Sciatic nerve (tissue), 2 donors: ENCODE results near the gene ACSL3. TPM values are rescaled to one million over a fixed set of nuclear protein-coding genes. Genes with fewer than 3 reads are reported as not detected.
"Not testable (repeated sequence)": the region's sequence is repeated elsewhere in the genome, so short reads cannot be mapped to it uniquely, and the experiment has no call there.

Experiments used
- ATAC-seq: fragments of 200-7000 bp; cut with Tn5 transposase; one replicate; pipeline ENCODE4 v1.9.1; 2020; ENCODE audit warnings: mild to moderate bottlenecking, moderate library complexity
- DNase-seq: peaks from one replicate; pipeline ENCODE4 v3.0.0-alpha.2; 2020; ENCODE audit warnings: low spot score
- intact Hi-C: fragments of 100-400 bp; cut with DNase I; formaldehyde crosslinking; loops from one replicate; pipeline ENCODE4 v1.14.2; 2022
- total RNA-seq: library from RNA; stranded (reverse); fragmentation: NEBNext Ultra II Directional; extraction: Animal tissue kit (Norgen Biotek cat#: 25700); gene quantifications from one replicate; pipeline ENCODE4 v1.2.1, GENCODE V29; 2021
- donor health status: DM: no; HTN: no; CAD: no.
- donor health status: DM: no; HTN: no; CAD: no.

Gene ACSL3
- total RNA-seq, 1 donor from 2014 or later = 70.5 TPM

DNA sequence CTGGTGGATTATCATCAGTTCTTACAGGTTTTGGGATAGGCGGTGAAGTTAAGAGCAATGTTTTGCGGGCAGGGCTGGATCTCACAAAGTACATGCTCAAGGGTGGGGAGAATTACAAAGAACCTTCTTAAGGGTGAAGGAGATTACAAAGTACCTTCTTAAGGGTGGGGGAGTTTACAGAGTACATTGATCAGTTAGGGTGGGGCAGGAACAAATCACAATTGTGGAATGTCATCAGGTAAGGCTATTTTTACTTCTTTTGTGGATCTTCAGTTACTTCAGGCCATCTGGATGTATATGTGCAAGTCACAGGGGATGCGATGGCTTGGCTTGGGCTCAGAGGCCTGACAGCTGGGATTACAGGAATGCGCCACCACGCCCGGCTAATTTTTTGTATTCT, 12.8 kb upstream of the ACSL3 start:
- ATAC-seq, intact Hi-C loops, DNase-seq: not testable (repeated sequence)

DNA sequence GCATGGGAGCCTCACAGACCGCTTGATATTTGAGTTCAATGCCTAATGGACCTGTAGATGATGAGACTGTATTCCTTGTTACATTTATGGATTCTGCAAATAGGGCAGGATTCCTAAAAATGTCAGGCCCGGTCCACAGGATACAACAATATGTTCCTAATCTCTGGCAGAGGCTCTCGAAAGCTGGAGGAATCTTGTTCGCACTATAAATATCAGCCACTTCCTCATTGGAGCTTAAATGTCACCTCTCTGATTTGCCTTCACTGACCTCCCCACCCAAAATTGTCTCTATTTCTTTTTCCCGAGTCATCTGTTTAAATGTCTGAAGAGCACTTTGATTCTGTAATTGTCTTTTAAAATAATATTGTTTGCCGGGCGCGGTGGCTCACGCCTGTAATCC, 12.0 kb upstream of the ACSL3 start:
- intact Hi-C loops = no loop called here
- DNase-seq = no peak

GRCh38 chr2:222851956-222852617, 8.7 kb upstream of the ACSL3 start:
- DNase-seq = no peak
- intact Hi-C loops = no loop called here
- no peak for ATAC-seq

More for the DNA sequence above, 12.0 kb upstream of the ACSL3 start:
- no peak for ATAC-seq

GRCh38 chr2:222854773-222855700, 5.8 kb upstream of the ACSL3 start:
- intact Hi-C loops = no loop called here
- ATAC-seq (no peak), DNase-seq (no peak)

DNA sequence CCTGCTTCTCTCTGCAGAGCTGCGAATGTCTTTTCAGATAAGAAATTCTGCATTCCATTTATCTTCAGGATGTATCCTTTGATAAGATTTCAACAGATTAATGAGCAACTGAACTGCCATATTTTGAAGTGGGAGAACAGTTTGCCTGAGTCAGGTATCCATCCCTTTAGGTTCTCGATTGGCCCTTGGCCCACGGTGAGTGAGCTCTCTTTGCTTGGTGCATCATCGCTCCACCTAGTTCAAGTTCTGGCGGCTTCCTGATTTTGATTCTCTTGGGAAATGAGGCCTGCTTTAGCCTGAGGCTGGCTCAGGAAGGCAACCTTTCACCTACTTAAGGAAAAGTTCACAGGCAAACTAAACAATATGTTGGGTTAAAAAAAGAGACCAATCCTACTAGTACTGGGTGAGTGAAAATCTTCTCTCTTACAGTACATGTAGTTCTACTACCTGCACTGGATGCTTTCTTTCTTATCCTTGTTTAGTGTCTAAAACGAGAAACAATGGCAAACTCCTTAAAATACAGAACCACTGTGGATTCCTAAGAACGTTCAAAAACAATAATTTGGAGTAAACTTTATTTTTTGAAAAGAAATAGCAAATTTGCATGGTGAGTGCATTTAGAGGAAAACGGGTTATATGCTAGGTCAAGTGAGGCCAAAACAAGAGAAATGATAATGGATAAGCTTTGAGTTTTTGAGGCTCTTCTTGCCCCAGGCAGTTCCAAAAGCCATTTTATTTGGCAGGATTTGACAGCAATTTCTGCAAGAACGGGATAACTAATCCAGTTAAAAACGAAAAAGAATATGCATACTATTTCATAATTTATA, 837 bp upstream of the ACSL3 start:
- intact Hi-C loops = loop anchor here (5.0 kb wide), 1 partner anchor 148 kb away; no protein-coding TSS in a partner anchor
- peak; percentile 67 for DNase-seq
- ATAC-seq = peak; percentile 41

GRCh38 chr2:222861411-222862105, 722 bp downstream of the ACSL3 start:
- DNase-seq (peak; percentile 65), ATAC-seq (peak; percentile 52)
- intact Hi-C loops = loop anchor here (5.0 kb wide), 1 partner anchor 149 kb away; no protein-coding TSS in a partner anchor

GRCh38 chr2:222862106-222862908, 1.5 kb downstream of the ACSL3 start:
- peak; percentile 58 for ATAC-seq
- intact Hi-C loops = loop anchor here (5.0 kb wide), 1 partner anchor 150 kb away; no protein-coding TSS in a partner anchor
- no peak for DNase-seq

DNA sequence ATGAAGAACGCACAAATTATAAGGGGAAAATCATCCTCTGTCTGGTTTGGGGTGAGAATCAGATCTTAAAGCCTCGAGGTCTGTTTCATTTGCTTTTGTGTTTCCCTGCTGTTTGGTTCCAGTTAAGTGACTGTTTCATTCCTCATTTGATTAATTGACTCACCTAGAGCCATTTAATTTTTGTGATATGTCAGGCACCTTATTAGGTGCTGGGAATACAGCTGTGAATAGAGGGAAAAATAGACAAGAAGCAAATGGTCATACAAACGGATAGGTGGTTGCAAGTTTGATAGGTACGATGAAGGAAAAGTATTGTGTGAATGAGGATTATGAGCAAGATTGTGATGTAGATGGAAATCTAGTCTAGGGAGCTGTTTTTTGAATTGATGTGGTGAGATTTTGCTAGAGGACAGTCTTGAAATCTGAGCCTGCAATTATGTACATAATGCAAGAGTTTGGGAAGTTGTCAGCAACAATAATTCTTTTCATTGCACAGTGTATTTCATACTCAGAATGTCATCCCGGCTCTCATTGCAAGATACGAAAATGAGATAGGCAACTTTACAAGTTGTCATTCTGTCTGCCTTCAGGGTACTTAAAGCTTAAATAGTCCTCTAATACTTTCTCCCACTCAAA, 2.2 kb downstream of the ACSL3 start:
- ATAC-seq (no peak), DNase-seq (no peak)
- intact Hi-C loops = loop anchor here (5.0 kb wide), 1 partner anchor 151 kb away; no protein-coding TSS in a partner anchor

DNA sequence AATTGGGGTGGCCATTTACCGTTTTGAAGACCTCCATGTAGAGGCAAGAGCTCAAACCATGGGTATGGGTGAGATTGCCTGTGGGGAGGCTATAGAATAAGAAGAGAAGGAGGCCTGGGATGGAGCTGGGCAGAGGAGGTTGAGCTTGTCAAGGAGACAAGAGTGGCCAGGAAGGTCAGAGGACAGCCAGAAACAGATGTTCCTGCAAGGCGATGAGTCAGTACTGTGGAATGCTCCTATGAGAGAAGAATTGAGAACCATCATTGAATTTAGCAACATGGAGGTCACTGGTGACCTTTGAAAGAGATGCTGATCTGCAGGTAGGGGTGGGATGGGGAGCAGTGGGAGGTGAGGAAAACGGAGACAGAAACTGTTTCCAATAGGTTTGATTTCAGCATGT, 3.5 kb downstream of the ACSL3 start:
- ATAC-seq = no peak
- DNase-seq = no peak
- intact Hi-C loops = loop anchor here (5.0 kb wide), 1 partner anchor 152 kb away; no protein-coding TSS in a partner anchor

GRCh38 chr2:222865301-222865700, 4.5 kb downstream of the ACSL3 start:
- DNase-seq (no peak), ATAC-seq (no peak)
- intact Hi-C loops = no loop called here

- intact Hi-C loops = no loop called here
Observed at GRCh38 chr2:222866358-222866960, 5.6 kb downstream of the ACSL3 start.

DNA sequence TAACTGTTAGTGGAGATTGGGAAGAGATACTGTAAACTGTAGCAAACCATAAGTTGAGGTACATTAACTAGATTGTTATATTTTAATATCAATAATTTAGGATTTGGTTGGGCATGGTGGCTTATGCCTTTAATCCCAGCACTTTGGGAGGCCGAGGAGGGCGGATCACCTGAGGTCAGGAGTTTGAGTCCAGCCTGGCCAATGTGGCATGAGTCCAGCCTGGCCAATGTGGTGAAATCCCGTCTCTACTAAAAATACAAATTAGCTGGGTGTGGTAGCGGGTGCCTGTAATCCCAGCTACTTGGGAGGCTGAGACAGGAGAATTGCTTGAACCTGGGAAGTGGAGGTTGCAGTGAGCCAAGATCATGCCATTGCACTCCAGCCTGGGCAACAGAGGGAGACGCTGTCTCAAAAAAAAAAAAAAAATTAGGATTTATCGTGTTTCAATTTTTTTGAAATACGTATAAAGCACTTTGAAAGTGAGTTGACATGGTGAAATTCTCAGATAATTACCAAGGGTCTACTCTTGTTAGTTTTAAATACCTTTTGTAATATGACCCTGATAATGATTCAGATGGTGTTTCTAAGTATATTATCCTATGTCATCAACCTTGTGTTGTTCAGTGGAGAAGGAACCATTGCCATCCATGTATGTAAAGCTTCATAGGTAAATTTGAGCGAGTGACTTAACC, 7.9 kb downstream of the ACSL3 start:
- DNase-seq, intact Hi-C loops, ATAC-seq: not testable (repeated sequence)

More at GRCh38 chr2:222866358-222866960, 5.6 kb downstream of the ACSL3 start:
- no peak for ATAC-seq
- no peak for DNase-seq

DNA sequence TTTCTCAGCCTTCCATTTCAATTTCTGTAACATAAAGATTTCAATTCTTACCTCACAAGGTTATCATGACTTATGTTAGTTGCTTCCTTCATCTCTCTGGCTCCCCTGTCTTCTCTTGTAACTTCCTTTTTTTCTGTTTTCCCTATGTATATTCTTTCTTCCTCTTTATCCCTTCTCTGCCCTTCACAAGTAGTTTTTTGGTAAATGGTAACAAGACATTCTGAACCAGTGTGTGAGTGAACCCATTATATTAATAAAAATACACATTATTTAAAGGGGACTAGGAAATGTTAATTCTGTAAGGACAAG, 8.4 kb downstream of the ACSL3 start:
- ATAC-seq (no peak), DNase-seq (no peak)
- intact Hi-C loops = no loop called here

GRCh38 chr2:222871291-222871690, 10.5 kb downstream of the ACSL3 start:
- ATAC-seq (no peak), DNase-seq (no peak)
- intact Hi-C loops = no loop called here

DNA sequence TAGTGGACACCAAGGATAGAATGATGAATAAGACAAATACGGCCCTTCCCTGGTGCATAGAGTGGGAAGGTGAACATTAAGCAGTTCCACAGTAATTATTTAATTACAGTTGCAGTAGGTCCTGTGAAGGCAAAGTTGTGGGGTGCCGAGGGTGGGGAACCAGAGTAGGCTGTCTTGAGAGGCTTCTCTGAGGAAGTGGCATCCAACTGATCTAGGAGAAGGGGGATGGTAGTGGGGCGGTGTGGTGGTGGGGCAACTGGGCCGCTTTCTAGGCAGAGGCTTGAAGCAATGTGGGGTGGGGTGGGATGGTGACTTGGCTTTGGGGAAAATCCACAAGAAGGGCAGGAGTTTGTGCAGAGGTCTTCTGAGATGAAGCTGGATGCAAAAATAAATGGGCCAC, 11.7 kb downstream of the ACSL3 start:
- peak; percentile 22 for ATAC-seq
- no peak for DNase-seq
- intact Hi-C loops = no loop called here

GRCh38 chr2:222875482-222875881, 14.6 kb downstream of the ACSL3 start:
- intact Hi-C loops = no loop called here
- no peak for ATAC-seq
- no peak for DNase-seq
